Thymus (tissue), 11 donors: ENCODE measurements around the gene PET100. TPM values are rescaled to one million over a fixed set of nuclear protein-coding genes. Genes with fewer than 3 reads are reported as not detected.

Source experiments
- DNase-seq, 9 donors: peaks; one replicate each; pipeline ENCODE4 v3.0.0-alpha.2; 2013; ENCODE audit warnings: low spot score in 9 of 9, low read depth in 6 of 9, missing footprints in 1 of 9
- H3K27ac ChIP-seq, 2 donors: one replicate each; pipeline ENCODE4 v1.5.1; 2013; ENCODE audit warnings: control low read depth in 1 of 2, low read depth in 1 of 2, low read length in 1 of 2, mild to moderate bottlenecking in 1 of 2, moderate library complexity in 1 of 2
- H3K27me3 ChIP-seq, 2 donors: one replicate each; pipeline ENCODE4 v1.5.1; 2013; ENCODE audit warnings: low read length in 1 of 2; ENCODE audit not compliant: control insufficient read depth in 2 of 2, insufficient read depth in 1 of 2
- H3K36me3 ChIP-seq, 2 donors: one replicate each; pipeline ENCODE4 v1.5.1; 2013; ENCODE audit warnings: low read length in 1 of 2, mild to moderate bottlenecking in 1 of 2, moderate library complexity in 1 of 2; ENCODE audit not compliant: control insufficient read depth in 2 of 2, insufficient read depth in 2 of 2
- H3K4me1 ChIP-seq, 2 donors: one replicate each; pipeline ENCODE4 v1.5.1; 2013; ENCODE audit warnings: low read length in 2 of 2; ENCODE audit not compliant: control insufficient read depth in 2 of 2, insufficient read depth in 2 of 2
- H3K4me3 ChIP-seq, 2 donors: one replicate each; pipeline ENCODE4 v1.5.1; 2013; ENCODE audit warnings: low read length in 2 of 2, control low read depth in 1 of 2, mild to moderate bottlenecking in 1 of 2
- H3K9me3 ChIP-seq, 2 donors: one replicate each; pipeline ENCODE4 v1.5.1; 2013; ENCODE audit warnings: low read length in 1 of 2, mild to moderate bottlenecking in 1 of 2; ENCODE audit not compliant: control insufficient read depth in 2 of 2, insufficient read depth in 1 of 2
- WGBS: extraction: QIAGEN DNeasy Blood & Tissue Kit; methylation state at CpG from one replicate; pipeline ENCODE4 v1.1.7; 2013; 5-methylcytosine and 5-hydroxymethylcytosine counted together
- polyA plus RNA-seq: library from polyadenylated mRNA; stranded (reverse); fragments of 200-250 nt; gene quantifications from one replicate; pipeline ENCODE4 v1.2.3, GENCODE V29; 2013
- total RNA-seq: library from RNA; stranded (reverse); fragments of 120-200 nt; gene quantifications from one replicate; pipeline ENCODE4 v1.2.4, GENCODE V29; 2013
- donor health status: healthy.

The PET100 gene
- total and polyA plus RNA-seq, 2 donors: 143 to 216 TPM

DNA sequence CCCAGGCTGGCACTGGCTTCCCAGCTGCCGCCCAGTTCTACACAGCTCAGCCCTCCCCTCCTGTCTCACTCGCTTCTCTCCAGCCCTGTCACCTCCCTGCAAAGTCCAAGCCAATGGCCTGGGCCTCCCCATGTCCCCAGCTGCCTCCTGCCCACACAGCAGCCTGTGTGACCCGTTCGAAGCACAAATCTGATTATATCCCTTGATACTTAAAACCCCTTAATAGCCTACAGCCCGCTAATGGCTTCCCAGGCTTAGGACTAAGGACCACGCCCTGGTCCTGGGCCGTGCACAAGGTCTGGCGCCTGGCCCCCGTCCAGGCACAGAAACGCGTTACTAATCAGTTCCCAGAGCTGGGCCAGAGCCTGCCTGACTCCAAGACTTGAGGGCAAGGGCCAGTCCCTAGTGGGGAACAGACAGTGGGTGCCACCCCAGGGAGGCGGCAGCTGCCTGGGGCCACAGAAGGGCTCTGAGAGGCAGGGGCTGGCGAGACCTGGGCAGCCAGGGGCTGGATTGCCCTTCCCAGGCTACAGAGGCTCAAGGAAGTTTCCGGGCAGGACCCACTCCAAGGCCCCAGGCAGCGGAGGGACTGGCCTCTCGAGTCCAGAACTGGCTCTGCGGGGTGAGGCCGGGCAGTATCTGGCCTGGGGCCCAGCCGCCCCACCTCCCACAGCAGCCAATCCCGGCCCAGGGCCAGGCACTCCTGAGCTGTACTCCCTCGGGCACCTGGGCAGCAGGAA lies 10.7 kb upstream of the PET100 start:
- Histone ChIP-seq H3K4me1 (no peaks in the 10 kb centered on the region), H3K36me3 (peaks cover 52 to 66% of the 10 kb centered on the region in 2 donors), H3K27ac (no peak overlapping the region), H3K9me3 (peaks cover 0 to 3% of the 10 kb centered on the region in 2 donors), H3K4me3 (no peak overlapping the region), H3K27me3 (no peaks in the 10 kb centered on the region)
- no peak for DNase-seq
- 95% methylated on average over 21 of the region's 21 CpGs for WGBS

DNA sequence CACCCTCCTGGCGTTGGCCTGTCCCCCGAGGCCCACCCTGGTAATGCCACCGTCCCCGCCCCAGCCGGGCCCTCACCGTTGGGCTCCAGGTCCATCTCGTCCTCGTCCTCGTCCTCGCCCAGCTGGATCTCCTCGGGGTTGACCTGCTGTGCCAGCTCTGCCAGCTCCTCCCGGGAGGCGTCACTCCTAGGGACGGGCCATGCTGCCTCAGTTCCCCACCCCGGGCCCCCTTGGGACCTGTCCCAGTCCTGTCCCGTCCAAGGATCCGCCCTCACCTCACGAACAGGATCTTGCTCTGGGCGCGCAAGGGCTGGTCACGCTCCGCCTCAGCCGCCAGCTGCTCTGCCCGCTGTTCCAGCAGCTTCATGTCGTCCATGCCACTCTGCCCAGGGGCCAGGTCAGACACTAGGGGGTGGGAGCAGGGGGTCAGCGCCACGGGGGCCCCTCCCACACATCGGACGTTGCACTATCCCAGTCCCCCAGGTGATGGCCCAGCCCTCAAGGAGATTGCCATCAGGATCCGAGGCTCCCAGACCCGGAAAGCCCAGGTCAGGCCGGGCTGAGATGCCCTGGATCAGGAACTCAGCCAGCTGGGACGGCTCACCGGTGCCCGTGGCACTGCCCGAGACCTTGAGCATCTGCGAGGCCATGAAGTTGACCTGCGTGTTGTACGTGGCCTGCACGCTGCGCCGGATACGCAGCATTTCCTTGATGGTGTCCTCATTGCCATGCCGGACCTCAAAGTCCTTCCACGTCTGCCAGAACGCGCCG lies 9.7 kb upstream of the PET100 start:
- Histone ChIP-seq H3K36me3 (peaks cover 58 to 76% of the 10 kb centered on the region in 2 donors), H3K4me3 (no peak overlapping the region), H3K9me3 (peaks cover 0 to 3% of the 10 kb centered on the region in 2 donors), H3K27me3 (no peaks in the 10 kb centered on the region), H3K27ac (no peak overlapping the region), H3K4me1 (no peaks in the 10 kb centered on the region)
- DNase-seq: no peak
- 98% methylated on average over 48 of the region's 48 CpGs for WGBS

DNA sequence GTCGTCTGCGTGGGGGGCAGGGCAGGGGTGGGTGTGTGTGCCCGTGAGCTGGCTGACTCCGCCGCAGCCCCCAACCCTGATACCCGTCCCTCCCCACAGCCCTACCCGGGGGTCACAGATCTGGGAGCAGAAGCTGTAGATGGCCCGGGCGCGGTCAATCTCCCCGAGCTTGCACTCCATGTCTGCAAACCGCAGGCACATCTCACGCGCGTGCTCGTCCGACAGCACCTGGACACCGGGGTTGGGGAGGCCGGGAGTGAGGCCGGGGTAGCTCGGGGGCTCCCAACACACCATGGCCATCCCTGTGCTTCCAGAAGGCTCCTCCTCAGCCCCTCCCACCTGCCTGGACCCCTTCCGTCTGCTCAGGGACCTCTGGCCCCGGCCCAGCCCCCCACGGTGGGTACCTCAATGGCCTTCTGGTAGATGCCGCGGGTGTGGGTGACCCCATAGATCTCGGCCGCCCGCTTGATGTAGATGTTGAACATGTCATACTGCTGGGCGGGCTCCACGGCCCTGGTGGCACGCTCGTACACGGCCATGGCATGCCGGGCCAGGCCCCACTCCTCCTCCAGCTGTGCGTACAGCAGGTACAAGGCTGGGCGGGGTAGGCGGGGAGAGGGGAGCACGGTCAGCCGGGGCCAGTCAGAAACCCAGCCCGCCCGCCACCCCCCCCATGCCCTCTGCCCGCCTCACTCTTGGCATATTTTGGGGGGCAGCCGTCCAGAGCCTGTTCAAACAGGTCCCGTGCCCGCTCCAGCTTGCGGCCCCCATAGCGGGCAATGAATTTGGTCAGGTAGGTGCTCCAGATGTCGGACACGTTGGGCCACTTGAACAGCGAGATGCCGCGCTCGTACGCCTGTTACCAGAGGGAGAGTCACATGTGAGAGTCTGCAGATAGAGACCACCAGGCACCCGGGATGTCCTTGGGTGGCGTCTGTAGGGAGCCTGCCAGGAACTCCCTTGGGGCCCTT lies 8.9 kb upstream of the PET100 start:
- Histone ChIP-seq H3K36me3 (peaks cover 60 to 84% of the 10 kb centered on the region in 2 donors), H3K4me1 (no peaks in the 10 kb centered on the region), H3K4me3 (no peak overlapping the region), H3K27ac (no peak overlapping the region), H3K27me3 (no peaks in the 10 kb centered on the region), H3K9me3 (peaks cover 0 to 3% of the 10 kb centered on the region in 2 donors)
- 98% methylated on average over 57 of the region's 57 CpGs for WGBS
- DNase-seq: no peak

DNA sequence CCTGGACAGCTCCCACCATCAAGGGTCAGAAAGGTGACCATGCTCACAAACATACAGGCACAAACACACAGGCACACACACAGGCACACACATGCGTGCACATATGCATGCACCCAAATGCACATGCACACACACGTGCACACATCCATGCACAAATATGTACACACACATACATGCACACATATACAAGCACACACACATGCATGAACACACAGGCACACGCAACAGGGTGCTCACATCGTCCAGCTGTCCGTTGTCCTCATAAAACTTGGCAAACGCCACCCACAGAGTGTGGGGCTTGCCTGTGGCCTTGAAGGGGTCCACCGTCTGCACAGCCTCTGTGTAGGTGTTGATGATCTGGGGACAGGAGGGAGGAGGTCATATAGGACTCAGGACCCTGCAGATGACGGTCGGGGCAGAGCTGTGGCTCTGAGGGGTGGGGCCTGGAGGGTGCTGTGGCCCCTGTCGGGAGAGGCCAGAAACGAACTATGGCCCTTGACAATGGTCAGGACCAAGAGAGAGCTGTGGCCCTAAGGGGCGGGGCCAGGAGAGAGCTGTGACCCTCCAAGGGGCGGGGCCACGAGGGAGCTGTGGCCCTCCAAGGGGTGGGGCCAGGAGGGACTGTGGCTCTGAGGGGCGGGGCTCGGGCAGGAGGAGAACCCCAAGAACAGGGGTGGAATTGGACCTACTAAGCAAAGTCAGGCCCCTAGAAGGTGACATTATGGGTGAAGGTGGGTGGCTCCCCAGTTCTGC lies 6.5 kb upstream of the PET100 start:
- no peak for DNase-seq
- peaks cover 2 to 6% of the 10 kb centered on the region in 2 donors for H3K4me1 ChIP-seq
- H3K9me3 ChIP-seq: peaks cover 0 to 2% of the 10 kb centered on the region in 2 donors
- H3K36me3 ChIP-seq: peaks cover 75 to 94% of the 10 kb centered on the region in 2 donors
- WGBS: 96% methylated on average over 16 of the region's 16 CpGs
- H3K27ac ChIP-seq: no peak overlapping the region
- H3K4me3 ChIP-seq: no peak overlapping the region
- H3K27me3 ChIP-seq: no peaks in the 10 kb centered on the region

DNA sequence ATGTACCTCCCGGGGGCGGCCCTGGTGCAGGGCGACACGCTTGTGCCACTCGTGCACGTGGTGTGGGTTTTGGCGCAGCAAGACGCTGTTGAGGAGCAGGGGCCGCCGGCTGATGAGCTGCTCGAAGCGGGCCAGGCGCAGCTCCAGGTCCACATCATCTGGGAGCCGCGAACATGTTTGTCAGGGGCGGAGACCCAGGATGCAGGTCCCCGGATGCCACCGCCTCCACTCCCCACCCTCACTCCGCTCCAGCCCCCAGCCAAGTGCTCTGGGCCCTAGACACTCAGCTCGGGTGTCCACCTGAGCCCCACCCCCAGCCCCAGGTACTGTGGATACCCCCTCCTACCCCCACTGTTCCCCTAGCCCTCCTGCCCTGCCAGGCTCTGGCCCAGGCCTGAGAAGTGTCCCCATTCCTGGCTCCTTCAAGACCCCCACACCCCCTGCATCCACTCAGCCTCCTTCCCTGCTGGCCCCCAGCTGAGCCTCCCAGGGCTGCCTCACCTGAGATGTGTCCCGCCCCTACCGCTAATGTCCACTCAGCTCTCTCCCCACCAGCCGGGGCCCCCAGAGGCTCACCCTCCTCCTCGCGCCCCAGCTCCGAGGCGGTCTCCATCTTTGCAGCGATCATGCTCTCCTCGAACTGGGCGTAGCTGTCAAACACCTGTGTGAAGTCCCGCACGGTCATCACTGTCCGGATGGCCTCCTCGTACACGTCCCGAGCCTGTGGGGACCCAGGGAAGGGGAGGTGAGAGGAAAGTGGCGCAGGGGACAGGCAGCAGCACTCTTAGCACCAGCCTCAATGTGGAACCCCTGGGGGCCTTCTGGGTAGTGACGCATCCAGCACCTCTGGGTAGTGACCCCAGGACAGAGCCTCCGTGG lies 5.6 kb upstream of the PET100 start:
- H3K4me1 ChIP-seq: peaks cover 9 to 14% of the 10 kb centered on the region in 2 donors
- H3K27me3 ChIP-seq: no peaks in the 10 kb centered on the region
- H3K9me3 ChIP-seq: peaks cover 0 to 2% of the 10 kb centered on the region in 2 donors
- DNase-seq: no peak
- no peak overlapping the region for H3K4me3 ChIP-seq
- H3K36me3 ChIP-seq: peaks cover 69 to 88% of the 10 kb centered on the region in 2 donors
- 98% methylated on average over 39 of the region's 39 CpGs for WGBS
- H3K27ac ChIP-seq: no peak overlapping the region

DNA sequence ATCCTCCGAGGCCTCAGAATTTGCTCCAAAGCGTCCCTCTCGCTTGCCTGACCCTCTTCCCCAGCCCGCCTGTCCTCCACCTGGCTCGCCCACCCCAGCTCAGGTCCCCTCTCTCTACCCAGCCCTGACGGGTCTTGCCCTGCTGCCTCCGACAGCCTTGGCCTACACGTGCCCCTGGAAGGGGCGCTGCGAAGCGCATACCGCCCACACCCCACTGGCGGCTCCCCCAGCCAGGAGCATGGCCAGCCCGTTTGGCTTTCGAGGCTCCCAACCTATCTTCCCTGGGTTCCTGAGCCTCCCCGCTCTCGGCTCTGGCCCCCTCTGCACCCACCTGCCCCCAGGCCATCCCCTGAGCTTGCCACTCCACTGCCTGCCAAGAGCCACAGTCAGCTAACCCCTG lies 4.8 kb upstream of the PET100 start:
- Histone ChIP-seq H3K27ac (no peak overlapping the region), H3K36me3 (peaks cover 62 to 80% of the 10 kb centered on the region in 2 donors), H3K27me3 (no peaks in the 10 kb centered on the region), H3K4me1 (peaks cover 9 to 14% of the 10 kb centered on the region in 2 donors), H3K4me3 (no peak overlapping the region), H3K9me3 (peaks cover 2 to 3% of the 10 kb centered on the region in 2 donors)
- no peak for DNase-seq
- 97% methylated on average over 17 of the region's 17 CpGs for WGBS

DNA sequence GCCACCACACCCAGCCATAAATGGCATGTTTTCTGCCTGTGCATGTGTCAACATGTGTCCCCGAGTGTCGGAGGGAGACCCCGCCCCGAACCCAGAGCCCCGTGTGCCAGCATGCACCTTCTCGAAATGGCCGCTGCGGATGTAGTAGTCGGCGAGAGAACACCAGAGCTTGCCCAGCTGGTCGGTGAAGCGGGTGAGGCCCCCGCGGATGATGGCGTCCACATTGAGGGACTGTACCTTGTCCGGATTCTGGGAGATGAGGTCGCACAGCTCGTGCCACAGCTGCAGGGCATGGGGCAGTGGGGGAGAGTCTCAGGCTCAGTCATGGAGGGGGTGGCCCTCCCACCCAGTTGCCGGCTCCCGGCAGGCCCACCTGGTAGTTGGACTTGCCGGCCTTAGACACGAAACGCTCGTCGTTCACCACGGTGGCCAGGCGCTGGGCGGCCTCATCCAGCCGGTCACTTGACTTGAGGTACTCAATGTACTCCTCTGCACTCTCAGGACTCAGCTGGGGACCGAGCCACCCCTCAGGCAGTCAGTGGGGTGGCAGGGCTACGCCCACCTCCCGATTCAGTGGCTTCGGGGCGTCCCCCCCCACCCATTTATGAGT lies 3.7 kb upstream of the PET100 start:
- WGBS: 98% methylated on average over 34 of the region's 34 CpGs
- H3K4me1 ChIP-seq: peaks cover 18 to 24% of the 10 kb centered on the region in 2 donors
- DNase-seq: no peak

More for the DNA sequence above, 3.7 kb upstream of the PET100 start:
- Histone ChIP-seq H3K27me3 (no peaks in the 10 kb centered on the region), H3K9me3 (peaks cover 2 to 3% of the 10 kb centered on the region in 2 donors), H3K36me3 (peaks cover 51 to 69% of the 10 kb centered on the region in 2 donors), H3K27ac (no peak overlapping the region), H3K4me3 (no peak overlapping the region)
